D721Med (cell line): Measurements from ENCODE around the gene PTOV1.

Experiments
- DNase-seq: peaks from one replicate; pipeline ENCODE4 v3.0.0; 2011; ENCODE audit warnings: low spot score; ENCODE audit not compliant: insufficient read length
- FAIRE-seq: peaks from 2 replicates; lab custom pipeline; 2011; peaks lifted over from hg19 to GRCh38; lab: Jason Lieb, UNC
- TF ChIP-seq, protein P1 (sequence below): IDR thresholded peaks from 2 replicates; pipeline ENCODE4 v1.5.1; 2012; ENCODE audit warnings: mild to moderate bottlenecking, control low read depth; ENCODE audit not compliant: insufficient read depth; ENCODE audit errors: missing control alignments

PTOV1 gene

DNA sequence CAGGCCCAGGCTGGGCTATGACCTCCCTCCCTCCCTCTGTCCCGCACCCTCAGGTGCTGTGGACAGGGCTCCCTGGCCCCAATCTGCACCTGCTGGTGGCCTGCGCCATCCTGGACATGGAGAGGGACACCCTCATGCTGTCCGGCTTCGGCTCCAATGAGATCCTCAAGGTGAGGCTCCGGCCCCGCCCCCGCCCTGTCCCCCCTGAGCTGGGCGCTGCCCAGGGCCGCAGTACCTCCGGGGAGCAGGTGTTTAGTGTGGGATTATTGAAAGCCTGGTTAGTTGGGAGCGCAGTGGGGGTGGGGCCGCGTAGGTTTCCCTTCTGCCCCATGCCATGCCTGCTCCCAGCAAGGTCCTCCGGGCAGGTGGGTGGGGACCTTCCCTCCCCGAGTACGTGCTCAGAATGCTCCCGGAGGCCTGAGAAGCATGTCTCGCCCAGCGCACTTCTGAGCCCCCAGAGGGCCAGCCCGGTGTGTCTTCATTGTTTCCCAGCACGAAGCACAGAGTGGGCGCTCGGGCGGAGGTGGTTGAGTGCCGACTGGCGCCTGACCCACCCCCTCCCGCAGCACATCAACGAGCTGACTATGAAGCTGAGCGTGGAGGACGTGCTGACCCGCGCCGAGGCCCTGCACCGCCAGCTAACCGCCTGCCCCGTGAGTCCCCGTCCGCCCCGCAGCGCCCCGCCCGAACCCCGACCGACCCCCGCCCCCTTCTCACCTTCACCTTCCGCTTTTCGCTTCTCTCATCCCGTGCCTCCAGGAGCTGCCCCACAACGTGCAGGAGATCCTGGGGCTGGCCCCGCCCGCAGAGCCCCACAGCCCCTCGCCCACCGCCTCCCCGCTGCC lies 36.9 kb downstream of the PTOV1 start:
- TF ChIP-seq, protein P1, sequence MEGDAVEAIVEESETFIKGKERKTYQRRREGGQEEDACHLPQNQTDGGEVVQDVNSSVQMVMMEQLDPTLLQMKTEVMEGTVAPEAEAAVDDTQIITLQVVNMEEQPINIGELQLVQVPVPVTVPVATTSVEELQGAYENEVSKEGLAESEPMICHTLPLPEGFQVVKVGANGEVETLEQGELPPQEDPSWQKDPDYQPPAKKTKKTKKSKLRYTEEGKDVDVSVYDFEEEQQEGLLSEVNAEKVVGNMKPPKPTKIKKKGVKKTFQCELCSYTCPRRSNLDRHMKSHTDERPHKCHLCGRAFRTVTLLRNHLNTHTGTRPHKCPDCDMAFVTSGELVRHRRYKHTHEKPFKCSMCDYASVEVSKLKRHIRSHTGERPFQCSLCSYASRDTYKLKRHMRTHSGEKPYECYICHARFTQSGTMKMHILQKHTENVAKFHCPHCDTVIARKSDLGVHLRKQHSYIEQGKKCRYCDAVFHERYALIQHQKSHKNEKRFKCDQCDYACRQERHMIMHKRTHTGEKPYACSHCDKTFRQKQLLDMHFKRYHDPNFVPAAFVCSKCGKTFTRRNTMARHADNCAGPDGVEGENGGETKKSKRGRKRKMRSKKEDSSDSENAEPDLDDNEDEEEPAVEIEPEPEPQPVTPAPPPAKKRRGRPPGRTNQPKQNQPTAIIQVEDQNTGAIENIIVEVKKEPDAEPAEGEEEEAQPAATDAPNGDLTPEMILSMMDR: no peak
- DNase-seq (no peak), FAIRE-seq (no peak)

DNA sequence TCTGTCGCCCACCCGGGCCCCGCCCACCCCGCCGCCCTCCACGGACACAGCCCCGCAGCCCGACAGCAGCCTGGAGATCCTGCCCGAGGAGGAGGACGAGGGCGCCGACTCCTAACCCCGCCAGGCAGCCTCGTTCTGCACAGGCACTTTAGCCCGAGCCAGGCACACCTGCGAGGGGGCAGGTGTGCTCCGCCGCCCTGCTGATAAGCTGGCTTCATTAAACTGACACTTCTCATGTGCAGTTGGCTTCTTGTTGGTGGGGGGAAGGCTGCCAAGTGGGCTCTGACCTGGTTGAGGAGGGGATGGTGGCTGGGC lies 37.5 kb downstream of the PTOV1 start:
- no peak for DNase-seq
- FAIRE-seq: no peak

DNA sequence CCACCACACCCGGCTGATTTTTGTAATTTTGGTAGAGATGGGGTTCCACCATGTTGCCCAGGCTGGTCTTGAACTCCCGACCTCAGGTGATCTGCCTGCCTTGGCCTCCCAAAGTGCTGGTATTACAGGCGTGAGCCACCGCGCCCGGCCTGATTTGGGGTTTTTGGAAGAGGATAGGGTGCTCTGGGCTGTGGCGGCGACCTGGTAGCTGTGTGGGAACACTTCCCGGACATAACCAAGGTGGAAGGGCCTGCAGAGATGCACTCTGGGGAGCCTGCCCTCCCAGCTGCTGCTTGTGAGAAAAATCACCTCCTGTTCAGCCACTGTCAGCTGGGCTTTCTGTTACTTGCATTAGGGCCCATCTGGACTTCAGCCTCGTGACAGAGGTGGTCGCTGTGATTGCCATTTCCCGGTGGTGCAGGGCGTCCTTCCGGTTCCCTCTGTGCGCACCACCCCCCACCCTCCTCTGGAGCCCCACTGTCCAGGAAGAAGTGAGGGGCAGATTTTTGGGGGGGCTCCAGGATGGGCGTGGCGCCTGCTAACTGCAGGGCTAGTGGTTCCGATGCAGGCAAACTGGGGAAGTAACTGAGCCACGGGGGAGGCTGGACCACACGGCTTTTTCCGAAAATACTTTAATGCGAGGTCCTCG lies 38.2 kb downstream of the PTOV1 start:
- TF ChIP-seq, protein P1: no peak
- FAIRE-seq: no peak
- no peak for DNase-seq

More for the DNA sequence above, 37.5 kb downstream of the PTOV1 start:
- TF ChIP-seq, protein P1: no peak

DNA sequence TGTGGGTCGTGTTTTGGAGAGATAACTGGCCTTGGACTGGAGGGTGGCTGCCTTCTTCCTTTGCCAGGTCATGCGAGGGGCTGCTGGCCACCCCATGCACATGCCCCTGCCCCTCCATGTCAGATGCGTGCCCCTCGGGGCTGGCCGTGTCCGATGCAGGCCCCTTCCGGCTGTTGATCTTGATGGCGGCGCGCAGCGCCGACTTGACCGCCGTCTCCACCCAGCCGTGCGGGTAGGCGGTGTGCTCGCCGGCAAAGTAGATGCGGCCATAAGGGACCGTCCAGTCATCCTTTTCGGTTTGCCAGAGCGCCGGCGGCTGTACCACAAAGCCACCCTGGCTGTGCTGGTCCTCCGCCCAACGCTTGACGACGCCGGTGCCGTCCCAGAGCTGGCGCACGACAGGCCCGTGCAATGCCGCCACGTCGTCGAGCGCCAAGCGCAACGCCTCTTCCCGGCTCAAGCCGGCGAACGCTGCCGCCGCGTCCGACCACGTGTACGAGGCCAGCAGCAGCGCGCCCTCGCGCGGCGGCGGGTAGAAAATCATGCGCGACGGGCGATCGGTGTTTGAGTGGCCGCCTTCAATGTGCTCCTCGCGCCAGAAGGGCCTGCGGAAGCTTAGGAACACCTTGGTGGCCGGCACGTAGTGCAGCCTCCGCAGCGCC lies 38.9 kb downstream of the PTOV1 start:
- FAIRE-seq (no peak), DNase-seq (no peak)
- TF ChIP-seq, protein P1: no peak

DNA sequence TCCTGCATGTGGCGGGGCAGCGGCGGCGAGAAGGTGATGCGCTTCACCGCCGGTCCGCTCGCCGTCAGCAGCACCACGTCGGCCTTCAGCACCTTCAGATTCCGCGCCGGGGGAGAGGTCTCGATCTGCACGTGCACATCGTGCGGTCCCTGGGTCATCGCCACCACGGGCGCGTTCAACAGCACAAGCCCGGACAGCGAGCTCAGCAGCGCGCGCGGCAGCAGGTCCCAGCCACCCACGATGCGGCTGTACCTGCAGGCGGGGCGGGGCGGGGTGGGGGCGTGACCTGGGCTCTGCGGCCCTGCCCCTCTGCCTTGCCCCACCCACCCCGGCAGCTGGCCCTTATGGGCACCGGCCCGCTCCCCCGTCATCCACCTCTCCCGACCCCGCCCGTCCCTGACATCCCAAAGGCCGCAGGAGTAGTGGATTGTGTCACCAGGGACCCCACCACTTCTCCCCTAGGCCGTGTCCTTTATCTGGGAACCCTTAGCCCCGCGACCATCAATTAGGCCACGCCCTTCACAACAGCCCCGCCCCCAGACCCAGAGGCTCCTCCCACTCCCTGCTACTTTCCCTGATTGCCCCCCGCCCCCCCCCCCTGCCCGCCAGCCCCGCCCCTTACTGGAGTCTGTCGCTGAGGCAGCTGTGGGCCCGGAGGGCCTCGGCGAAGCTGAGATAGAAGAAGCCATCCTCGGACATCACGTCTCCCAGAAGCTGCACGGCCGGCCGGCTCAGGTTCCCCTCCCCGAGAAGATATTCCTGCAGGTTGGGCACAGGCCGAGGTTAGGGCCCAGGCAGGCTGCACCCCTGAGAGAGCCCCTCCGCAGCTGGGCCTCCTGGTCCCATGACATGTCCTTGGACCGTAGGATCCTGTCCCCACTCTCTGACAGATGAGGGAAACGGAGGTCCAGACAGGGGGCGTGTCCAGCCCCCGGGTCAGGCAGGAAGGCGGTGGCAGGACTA lies 39.7 kb downstream of the PTOV1 start:
- TF ChIP-seq, protein P1: no peak
- DNase-seq (no peak), FAIRE-seq (no peak)

DNA sequence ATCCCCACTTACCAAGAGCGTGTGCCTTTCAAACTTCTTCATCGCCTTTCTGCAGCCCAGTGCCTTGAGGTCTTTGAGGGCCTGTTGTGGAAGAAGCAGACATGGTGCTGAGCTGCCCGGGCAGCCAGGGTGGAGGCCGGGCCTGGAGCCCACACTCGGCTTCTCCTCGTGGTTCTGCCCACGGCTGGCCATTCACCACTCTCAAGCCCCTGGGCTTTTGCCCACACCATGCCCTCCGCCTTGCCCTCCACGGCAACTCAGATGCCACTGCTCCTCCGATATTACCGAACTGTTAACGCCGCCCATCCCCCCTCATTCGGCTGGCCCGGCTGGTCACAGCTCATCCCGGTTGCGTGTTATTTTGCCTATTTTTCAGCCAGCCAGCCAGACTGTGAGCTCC lies 40.4 kb downstream of the PTOV1 start:
- FAIRE-seq: no peak
- no peak for DNase-seq
- TF ChIP-seq, protein P1: no peak
